Endodermal cell (in vitro differentiated cells): Measurements from ENCODE around the gene HSD17B12. TPM values are rescaled to one million over a fixed set of nuclear protein-coding genes. Genes with fewer than 3 reads are reported as not detected.
A peak's percentile ranks its signal among the peaks of the same experiment; 100 is the strongest.

ENCODE experiments used
- DNase-seq: peaks from one replicate; pipeline ENCODE4 v3.0.0-alpha.2; 2017
- H3K27ac ChIP-seq: 2 replicates; pipeline ENCODE4 v1.5.1; 2013; ENCODE audit warnings: mild to moderate bottlenecking, low read depth, low read length, moderate library complexity
- H3K27me3 ChIP-seq: 2 replicates; pipeline ENCODE4 v1.6.1; 2013; ENCODE audit warnings: mild to moderate bottlenecking, low read length, moderate library complexity; ENCODE audit not compliant: insufficient read depth, control insufficient read depth, poor library complexity, severe bottlenecking
- H3K36me3 ChIP-seq: 2 replicates; pipeline ENCODE4 v1.7.0; 2013; ENCODE audit warnings: mild to moderate bottlenecking, low read length, moderate library complexity; ENCODE audit not compliant: control insufficient read depth, insufficient read depth
- H3K4me1 ChIP-seq: one replicate; pipeline ENCODE4 v1.7.0; 2013; ENCODE audit warnings: low read length; ENCODE audit not compliant: control insufficient read depth, insufficient read depth
- H3K4me3 ChIP-seq: 2 replicates; pipeline ENCODE4 v1.5.1; 2013; ENCODE audit warnings: mild to moderate bottlenecking, low read length, moderate library complexity
- H3K9ac ChIP-seq: 2 replicates; pipeline ENCODE4 v1.6.1; 2013; ENCODE audit warnings: mild to moderate bottlenecking, low read length, moderate library complexity; ENCODE audit not compliant: poor library complexity, severe bottlenecking; ENCODE audit errors: extremely low read depth
- H3K9me3 ChIP-seq: 2 replicates; pipeline ENCODE4 v1.6.1; 2013; ENCODE audit warnings: mild to moderate bottlenecking, low read length, moderate library complexity; ENCODE audit not compliant: control insufficient read depth
- H3K27ac Mint-ChIP-seq: 2 replicates; pipeline ENCODE4 v1.8.0; 2020; ENCODE audit warnings: mixed read lengths
- H3K27me3 Mint-ChIP-seq: 2 replicates; pipeline ENCODE4 v1.8.0; 2021; ENCODE audit warnings: mild to moderate bottlenecking, mixed read lengths; ENCODE audit not compliant: insufficient read depth
- H3K36me3 Mint-ChIP-seq: 2 replicates; pipeline ENCODE4 v1.8.0; 2020; ENCODE audit warnings: low read depth, mixed read lengths
- H3K4me1 Mint-ChIP-seq: 2 replicates; pipeline ENCODE4 v1.8.0; 2020; ENCODE audit warnings: mixed read lengths
- H3K4me3 Mint-ChIP-seq: 2 replicates; pipeline ENCODE4 v1.8.0; 2020; ENCODE audit warnings: mild to moderate bottlenecking, moderate library complexity, mixed read lengths
- H3K9me3 Mint-ChIP-seq: 2 replicates; pipeline ENCODE4 v1.8.0; 2020; ENCODE audit warnings: mild to moderate bottlenecking, mixed read lengths
- WGBS, 2 experiments: methylation state at CpG; one replicate each; pipeline versions ENCODE4 v1.1.5 to v1.1.7; 2013; ENCODE audit warnings: missing lambda C conversion rate in 2 of 2, mixed read lengths in 1 of 2; ENCODE audit not compliant: insufficient coverage in 1 of 2, insufficient read length in 1 of 2; 5-methylcytosine and 5-hydroxymethylcytosine counted together
- total RNA-seq, 2 donors: library from RNA; stranded (reverse); fragmentation: NEBNext Ultra II Directional in 1 of 2; extraction: Animal tissue kit (Norgen Biotek cat#: 25700) in 1 of 2; gene quantifications; 2 replicates in 1 of 2; 3 replicates in 1 of 2; pipeline ENCODE4 v1.2.1, GENCODE V29; 2021
- TF ChIP-seq, protein P1 (sequence below): fragments of 200-600 bp; sonication (generic); conservative IDR thresholded peaks from 2 replicates; pipeline ENCODE4 v1.5.0; 2021; ENCODE audit warnings: antibody characterized with exemption, mild to moderate bottlenecking

Gene HSD17B12
- total RNA-seq, 2 donors from 2014 or later = 109 to 138 TPM

DNA sequence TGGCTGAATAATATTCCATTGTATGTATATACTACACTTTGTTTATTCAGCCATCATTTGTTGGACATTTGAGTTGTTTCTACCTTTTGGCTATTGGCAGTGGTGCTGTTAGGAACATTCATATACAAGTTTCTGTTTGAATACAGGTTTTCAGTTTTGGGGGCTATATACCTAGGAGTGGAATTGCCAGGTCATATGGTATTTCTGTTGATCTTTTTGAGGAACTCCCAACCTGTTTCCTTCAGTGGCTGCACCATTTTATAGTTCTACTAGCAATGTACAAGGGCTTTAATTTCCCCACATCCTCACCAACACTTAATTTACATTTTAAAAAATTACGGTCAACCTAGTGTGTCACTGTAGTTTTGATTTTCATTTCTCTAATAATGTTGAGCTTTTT, 54.6 kb downstream of the HSD17B12 start:
- no peak overlapping the region for H3K27ac ChIP-seq
- no peaks in the 10 kb centered on the region for H3K27me3 ChIP-seq
- H3K4me1 Mint-ChIP-seq = peaks cover 39% of the 10 kb centered on the region
- TF ChIP-seq, protein P1, sequence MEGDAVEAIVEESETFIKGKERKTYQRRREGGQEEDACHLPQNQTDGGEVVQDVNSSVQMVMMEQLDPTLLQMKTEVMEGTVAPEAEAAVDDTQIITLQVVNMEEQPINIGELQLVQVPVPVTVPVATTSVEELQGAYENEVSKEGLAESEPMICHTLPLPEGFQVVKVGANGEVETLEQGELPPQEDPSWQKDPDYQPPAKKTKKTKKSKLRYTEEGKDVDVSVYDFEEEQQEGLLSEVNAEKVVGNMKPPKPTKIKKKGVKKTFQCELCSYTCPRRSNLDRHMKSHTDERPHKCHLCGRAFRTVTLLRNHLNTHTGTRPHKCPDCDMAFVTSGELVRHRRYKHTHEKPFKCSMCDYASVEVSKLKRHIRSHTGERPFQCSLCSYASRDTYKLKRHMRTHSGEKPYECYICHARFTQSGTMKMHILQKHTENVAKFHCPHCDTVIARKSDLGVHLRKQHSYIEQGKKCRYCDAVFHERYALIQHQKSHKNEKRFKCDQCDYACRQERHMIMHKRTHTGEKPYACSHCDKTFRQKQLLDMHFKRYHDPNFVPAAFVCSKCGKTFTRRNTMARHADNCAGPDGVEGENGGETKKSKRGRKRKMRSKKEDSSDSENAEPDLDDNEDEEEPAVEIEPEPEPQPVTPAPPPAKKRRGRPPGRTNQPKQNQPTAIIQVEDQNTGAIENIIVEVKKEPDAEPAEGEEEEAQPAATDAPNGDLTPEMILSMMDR = no peak
- no peaks in the 10 kb centered on the region for H3K27me3 Mint-ChIP-seq
- peaks cover 20% of the 10 kb centered on the region for H3K36me3 Mint-ChIP-seq
- peaks cover 24% of the 10 kb centered on the region for H3K36me3 ChIP-seq
- 67% methylated on average over 1 of the region's 1 CpG; no CpG with 5 or more reads in 1 of the 2 experiments for WGBS, 2 experiments
- H3K9me3 ChIP-seq = no peaks in the 10 kb centered on the region
- no peak overlapping the region for H3K9ac ChIP-seq
- H3K27ac Mint-ChIP-seq = no peak overlapping the region
- H3K9me3 Mint-ChIP-seq = no peaks in the 10 kb centered on the region
- no peak for DNase-seq
- H3K4me3 Mint-ChIP-seq = no peak overlapping the region
- H3K4me3 ChIP-seq = no peak overlapping the region
- H3K4me1 ChIP-seq = peaks cover 4% of the 10 kb centered on the region

- H3K9me3 Mint-ChIP-seq = no peaks in the 10 kb centered on the region
- peaks cover 35% of the 10 kb centered on the region for H3K4me1 Mint-ChIP-seq
- H3K27ac Mint-ChIP-seq = peak overlapping the region; percentile 65
- Histone ChIP-seq H3K36me3 (peaks cover 24% of the 10 kb centered on the region), H3K27ac (peak overlapping the region; percentile 72), H3K9ac (no peak overlapping the region), H3K4me3 (no peak overlapping the region), H3K27me3 (no peaks in the 10 kb centered on the region), H3K9me3 (no peaks in the 10 kb centered on the region), H3K4me1 (peaks cover 4% of the 10 kb centered on the region)
- no peaks in the 10 kb centered on the region for H3K27me3 Mint-ChIP-seq
- TF ChIP-seq, protein P1 = no peak
- peaks cover 20% of the 10 kb centered on the region for H3K36me3 Mint-ChIP-seq
- 87% methylated on average over 4 of the region's 4 CpGs; no CpG with 5 or more reads in 1 of the 2 experiments for WGBS, 2 experiments
- no peak for DNase-seq
- H3K4me3 Mint-ChIP-seq = no peak overlapping the region
Observed at GRCh38 chr11:43735961-43736360, 55.4 kb downstream of the HSD17B12 start.

GRCh38 chr11:43736502-43737200, 56.1 kb downstream of the HSD17B12 start:
- Mint-ChIP-seq H3K4me1 (peaks cover 30% of the 10 kb centered on the region), H3K27me3 (no peaks in the 10 kb centered on the region), H3K9me3 (no peaks in the 10 kb centered on the region), H3K36me3 (peaks cover 20% of the 10 kb centered on the region), H3K4me3 (no peak overlapping the region), H3K27ac (peak overlapping the region; percentile 65)
- Histone ChIP-seq H3K27ac (peak overlapping the region; percentile 72), H3K4me3 (no peak overlapping the region), H3K9ac (no peak overlapping the region), H3K36me3 (peaks cover 24% of the 10 kb centered on the region), H3K27me3 (no peaks in the 10 kb centered on the region), H3K9me3 (no peaks in the 10 kb centered on the region), H3K4me1 (peaks cover 4% of the 10 kb centered on the region)
- TF ChIP-seq, protein P1 = no peak
- WGBS, 2 experiments = 93 to 97% methylated on average over 3 to 5 of the region's 5 CpGs
- DNase-seq = no peak
